DMS 273 (cell line): Measurements from ENCODE around the gene THOC6.

ENCODE experiments used
- DNase-seq: peaks from one replicate; lab custom pipeline; 2025; ENCODE audit not compliant: unreplicated experiment; lab: John Stamatoyannopoulos, UW

The THOC6 gene

DNA sequence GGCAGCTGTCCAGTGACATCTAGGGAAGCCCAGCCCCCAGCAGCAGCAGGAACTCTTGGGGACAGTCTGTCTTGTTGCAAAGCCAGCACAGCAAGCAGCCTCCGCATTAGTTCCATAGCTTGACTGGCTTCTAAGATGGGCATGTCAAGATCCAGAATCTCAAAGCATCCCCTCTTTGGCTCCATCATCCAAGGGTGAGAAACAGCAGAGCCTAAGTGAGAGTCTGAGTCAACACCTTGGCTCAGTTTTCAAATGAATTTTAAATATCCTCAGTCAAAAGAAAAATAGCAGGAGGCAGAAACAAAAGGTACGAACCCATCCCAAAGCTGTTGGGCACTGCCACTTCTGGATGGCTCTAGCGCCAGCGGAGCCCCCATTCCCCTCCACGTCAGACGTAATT, 8.9 kb upstream of the THOC6 start:
- DNase-seq, result no peak

DNA sequence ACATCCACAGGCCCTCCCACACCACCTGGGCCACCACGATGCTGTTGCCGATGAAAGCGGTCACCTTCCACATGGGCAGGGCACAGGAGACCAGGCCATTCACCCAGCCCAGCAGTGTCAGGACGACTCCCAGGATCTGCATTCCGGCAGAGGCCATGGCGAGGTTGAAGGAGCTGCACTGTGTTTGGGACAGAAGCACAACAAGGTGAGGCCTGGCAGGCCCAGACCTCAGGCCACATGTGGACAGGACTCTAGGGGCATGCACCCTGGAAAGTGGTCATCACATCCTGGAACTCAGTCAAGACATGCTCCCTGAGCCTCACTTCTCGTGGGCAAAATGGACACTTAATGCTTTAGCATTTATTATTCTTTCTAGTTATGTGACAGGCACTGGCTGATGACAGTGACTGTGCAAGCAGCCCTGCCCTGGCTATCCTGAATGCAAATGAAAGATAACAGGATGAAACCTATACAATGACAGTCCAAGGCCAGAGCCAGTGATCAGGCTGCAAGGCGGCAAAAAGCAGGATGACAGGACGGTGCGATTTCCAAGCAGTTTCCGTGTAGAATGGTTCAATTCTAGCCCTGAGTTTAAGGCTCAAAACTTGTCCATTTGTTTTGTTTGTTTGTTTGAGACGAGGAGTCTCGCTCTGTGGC, 7.8 kb upstream of the THOC6 start:
- no peak for DNase-seq

GRCh38 chr16:3017344-3017743, 6.5 kb upstream of the THOC6 start:
- no peak for DNase-seq

- DNase-seq, result peak; percentile 60
These were observed 5.9 kb upstream of the THOC6 start, which contains the start of gene CLDN6 for GRCh38 chr16:3017794-3018506. TSS of gene CLDN6 (minus strand) at chr16:3018183. CDS start at chr16:3016021, 2,162 bp downstream.

GRCh38 chr16:3019594-3020246, 4.1 kb upstream of the THOC6 start:
- no peak for DNase-seq

GRCh38 chr16:3020247-3020603, 3.6 kb upstream of the THOC6 start, which contains the start of gene TNFRSF12A:
TSS of gene TNFRSF12A (plus strand) at chr16:3020368. CDS start at chr16:3020398, 30 bp downstream.
- DNase-seq, result peak; percentile 94

DNA sequence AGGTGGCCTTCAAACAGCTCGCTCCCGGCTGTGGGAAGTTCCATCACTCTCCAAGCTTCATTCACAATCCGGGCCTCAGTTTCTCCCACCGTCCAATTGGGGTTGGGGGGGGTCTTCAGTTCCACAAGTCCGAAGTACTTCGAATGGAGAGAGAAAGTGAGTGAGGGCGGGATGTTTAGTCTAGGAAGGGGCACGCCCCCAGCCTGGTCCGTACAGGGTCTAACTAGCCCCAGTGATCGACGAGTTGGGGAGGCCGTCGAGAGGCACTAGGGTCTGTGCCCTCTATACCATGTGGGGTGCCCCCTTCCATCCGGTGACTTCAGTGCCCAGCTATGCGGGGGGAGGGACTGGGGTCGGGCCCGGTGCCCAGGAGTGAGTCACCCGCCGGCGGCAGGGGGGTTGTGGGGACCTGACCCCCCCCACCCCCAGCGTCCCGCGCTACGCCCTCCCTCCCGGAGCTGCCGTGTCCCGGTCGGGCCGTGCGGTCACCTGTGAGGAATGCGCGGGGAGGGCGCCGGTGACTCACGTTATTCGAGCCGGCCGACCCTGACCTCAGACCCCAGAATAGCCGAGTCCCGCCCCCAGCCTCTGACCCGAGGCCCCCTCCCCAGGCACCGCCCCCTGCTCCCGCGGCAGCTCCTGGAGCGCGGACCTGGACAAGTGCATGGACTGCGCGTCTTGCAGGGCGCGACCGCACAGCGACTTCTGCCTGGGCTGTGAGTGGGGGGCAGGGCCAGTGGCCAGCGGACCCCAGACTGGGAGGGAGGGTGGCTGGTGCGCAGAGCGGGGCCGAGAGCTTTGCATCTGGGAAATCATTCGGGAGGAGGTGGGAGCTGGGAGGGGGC, 3.0 kb upstream of the THOC6 start:
- peak; percentile 78 for DNase-seq

- DNase-seq, result peak; percentile 93
These were observed 2.2 kb upstream of the THOC6 start for GRCh38 chr16:3021449-3022207.

GRCh38 chr16:3022208-3022683, 1.6 kb upstream of the THOC6 start:
- peak; percentile 90 for DNase-seq

DNA sequence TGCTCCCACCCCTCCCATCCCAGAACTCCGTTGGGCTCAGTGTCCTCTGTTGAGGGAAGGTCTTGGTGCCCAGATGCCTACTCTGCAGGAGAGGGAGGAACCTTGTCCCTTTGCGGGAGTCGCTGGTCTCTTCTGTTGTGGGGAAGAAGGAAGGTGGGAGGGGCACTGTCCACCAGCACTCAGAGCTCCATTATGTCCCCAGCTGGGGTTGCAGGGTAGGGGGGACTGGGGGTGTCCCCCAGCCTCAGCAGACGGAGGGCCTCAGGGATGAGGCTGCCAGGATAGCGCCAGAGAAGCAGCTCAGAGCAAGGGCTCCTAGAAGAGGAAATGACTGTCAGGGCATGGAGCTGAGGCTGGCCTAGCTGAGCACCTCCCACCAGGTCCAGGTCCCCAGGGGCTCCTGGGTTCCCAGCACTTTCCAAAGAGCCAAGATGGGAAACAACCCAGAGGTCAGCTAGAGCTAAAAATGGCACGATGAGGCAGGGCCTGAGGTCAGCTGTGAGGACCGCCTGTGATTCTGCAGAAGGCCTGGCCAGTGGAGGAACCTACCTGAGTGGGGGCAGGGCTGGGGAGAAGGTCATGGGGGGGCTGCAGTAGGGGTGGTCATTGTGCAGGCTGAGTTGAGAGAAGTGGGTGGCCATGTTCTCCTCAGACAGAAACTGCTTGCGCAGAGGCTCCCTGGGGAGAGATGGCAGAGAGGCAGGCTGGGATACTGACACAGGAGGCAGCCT, 986 bp upstream of the THOC6 start:
- DNase-seq, result no peak

GRCh38 chr16:3023415-3023668, 493 bp upstream of the THOC6 start:
- peak; percentile 78 for DNase-seq

- no peak for DNase-seq
These were observed 1.5 kb downstream of the THOC6 start for GRCh38 chr16:3025032-3026002.

- no peak for DNase-seq
These were observed 2.2 kb downstream of the THOC6 start for GRCh38 chr16:3026003-3026378.

DNA sequence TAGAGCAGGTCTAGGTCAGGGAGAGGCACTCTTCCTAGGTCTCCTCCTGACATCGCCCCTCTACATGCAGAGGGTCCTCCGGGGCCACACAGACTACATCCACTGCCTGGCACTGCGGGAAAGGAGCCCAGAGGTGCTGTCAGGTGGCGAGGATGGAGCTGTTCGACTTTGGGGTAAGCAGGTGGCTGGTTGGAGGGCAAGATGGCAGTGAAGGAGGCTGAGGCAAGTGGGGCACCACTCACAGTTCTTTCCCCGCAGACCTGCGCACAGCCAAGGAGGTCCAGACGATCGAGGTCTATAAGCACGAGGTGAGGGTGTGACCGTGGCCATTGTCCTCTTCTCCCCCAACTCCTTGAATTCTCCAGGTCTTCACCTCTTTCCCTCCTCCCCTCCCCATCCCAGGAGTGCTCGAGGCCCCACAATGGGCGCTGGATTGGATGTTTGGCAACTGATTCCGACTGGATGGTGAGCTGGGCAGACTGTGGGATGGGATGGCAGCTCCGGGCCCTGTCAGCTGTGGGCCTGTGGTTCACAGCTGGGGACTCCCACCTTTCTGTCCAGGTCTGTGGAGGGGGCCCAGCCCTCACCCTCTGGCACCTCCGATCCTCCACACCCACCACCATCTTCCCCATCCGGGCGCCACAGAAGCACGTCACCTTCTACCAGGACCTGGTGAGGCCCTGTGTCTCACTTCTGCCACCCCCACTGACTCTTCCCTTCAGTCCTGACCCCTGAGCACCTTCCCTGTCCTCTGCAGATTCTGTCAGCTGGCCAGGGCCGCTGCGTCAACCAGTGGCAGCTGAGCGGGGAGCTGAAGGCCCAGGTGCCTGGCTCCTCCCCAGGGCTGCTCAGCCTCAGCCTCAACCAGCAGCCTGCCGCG, 3.0 kb downstream of the THOC6 start:
- DNase-seq, result no peak

- DNase-seq, result no peak
These were observed 3.6 kb downstream of the THOC6 start for GRCh38 chr16:3027489-3027795.

DNA sequence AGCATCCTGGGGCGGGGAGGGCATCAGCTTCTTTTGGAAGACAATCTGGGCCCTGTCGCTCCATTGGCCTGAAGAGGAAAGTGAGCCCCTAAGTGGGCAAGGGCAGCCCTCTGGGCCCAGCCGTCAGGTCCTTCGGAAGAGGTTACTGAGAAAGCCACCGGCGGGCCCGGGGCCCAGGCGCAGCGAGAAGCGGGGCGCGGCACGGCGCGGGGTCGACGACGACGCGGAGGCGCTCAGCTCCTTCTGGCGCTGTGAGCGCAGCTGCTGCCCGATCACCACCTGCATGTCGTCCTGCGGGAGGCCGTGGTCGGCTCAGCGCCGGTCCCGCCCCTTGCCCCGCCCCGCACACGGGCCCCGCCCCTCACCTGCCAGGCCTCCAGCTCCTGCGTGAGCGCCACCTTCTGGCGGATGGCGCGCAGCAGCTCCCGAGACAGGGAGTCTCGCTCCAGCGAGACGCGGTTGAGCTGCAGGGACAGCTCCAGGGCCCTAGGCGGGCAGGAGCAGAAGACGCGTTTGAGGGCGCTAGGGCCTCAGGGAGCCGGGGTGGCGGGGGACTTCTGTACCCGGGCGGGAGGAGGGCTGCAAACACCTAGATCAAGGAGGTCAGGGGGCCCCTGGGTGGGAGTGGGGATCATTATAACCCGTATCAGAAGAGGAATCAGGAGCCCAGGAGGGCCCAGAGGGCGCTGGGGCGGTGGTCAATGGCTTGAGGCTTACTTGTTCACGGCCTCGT, 4.3 kb downstream of the THOC6 start:
- DNase-seq, result peak; percentile 96

DNA sequence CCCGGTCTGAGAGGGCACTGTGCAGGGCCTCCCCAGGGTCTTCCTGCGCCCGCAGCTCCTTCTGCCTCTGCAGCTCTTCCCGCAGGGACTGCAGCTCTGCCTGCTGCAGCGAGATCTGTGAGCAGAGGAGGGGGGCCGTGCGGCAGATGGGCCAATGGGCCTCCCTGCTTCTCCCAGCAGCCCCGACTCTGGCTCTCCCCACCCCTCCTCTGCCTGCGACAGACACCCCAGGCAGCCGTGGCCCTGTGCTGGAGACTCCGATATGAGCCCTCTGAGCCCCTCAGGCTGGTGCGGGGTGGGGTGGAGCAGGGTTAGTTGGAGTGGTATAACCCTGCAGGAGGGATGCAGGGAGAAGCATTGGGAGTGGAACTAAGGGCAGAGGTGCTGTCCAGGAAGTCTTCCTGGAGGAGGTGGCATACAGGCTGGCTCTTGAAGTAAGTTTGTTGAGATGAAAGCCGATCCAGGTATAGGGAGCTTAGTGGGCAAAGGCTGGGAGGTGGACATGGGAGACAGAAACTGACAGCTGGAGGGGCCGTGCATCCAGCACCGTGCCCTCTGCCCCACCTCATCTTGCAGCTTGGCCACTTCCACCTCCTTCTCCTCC, 5.0 kb downstream of the THOC6 start:
- DNase-seq, result peak; percentile 57
